Inflammatory macrophage (primary cell): Measurements from ENCODE around the gene QRICH2.
"Not testable (repeated sequence)": the region's sequence is repeated elsewhere in the genome, so short reads cannot be mapped to it uniquely, and the experiment has no call there.

Experiments
- DNase-seq, 2 donors: peaks; one replicate each; pipeline ENCODE4 v3.0.0-alpha.2; 2020 to 2022
- total RNA-seq, 18 experiments: gene quantifications; one replicate each; lab custom pipeline; 2026; ENCODE audit warnings: mixed read lengths in 6 of 18, inconsistent platforms in 2 of 18; lab: John Stamatoyannopoulos, UW

The QRICH2 gene
- 0.40 to 3.1 (median 1.5) reads per million in 18 experiments for total RNA-seq

GRCh38 chr17:76307966-76308338, at the start of gene QRICH2:
QRICH2 (minus strand) TSS chr17:76308276; CDS start chr17:76307998, 278 bp downstream.
- no peak for DNase-seq

- DNase-seq: no peak
These were observed 49.6 kb upstream of the QRICH2 start for GRCh38 chr17:76357597-76358158.

GRCh38 chr17:76356803-76357456, 48.9 kb upstream of the QRICH2 start:
- no peak for DNase-seq

GRCh38 chr17:76354747-76355310, 46.8 kb upstream of the QRICH2 start:
- no peak for DNase-seq

- DNase-seq: no peak
These were observed 46.2 kb upstream of the QRICH2 start for GRCh38 chr17:76354317-76354729.

GRCh38 chr17:76353599-76354316, 45.7 kb upstream of the QRICH2 start, which contains the start of gene PRPSAP1:
PRPSAP1 (minus strand) TSS chr17:76353916; CDS start chr17:76353703, 213 bp downstream.
- DNase-seq: peak; percentile 84 to 91

GRCh38 chr17:76353004-76353598, 45.0 kb upstream of the QRICH2 start:
- peak; percentile 20 to 42 for DNase-seq

- DNase-seq: no peak
These were observed 43.5 kb upstream of the QRICH2 start for GRCh38 chr17:76351526-76352071.

- no peak for DNase-seq
These were observed 42.4 kb upstream of the QRICH2 start for GRCh38 chr17:76350463-76350862.

- DNase-seq: not testable (repeated sequence)
These were observed 38.9 kb upstream of the QRICH2 start for GRCh38 chr17:76346936-76347335.

GRCh38 chr17:76345377-76345974, 37.4 kb upstream of the QRICH2 start:
- DNase-seq: no peak

- no peak for DNase-seq
These were observed 35.0 kb upstream of the QRICH2 start for GRCh38 chr17:76343106-76343505.

- DNase-seq: no peak
These were observed 33.2 kb upstream of the QRICH2 start for GRCh38 chr17:76341301-76341700.

- no peak for DNase-seq
These were observed 29.3 kb upstream of the QRICH2 start for GRCh38 chr17:76337413-76337777.

- no peak for DNase-seq
These were observed 28.8 kb upstream of the QRICH2 start for GRCh38 chr17:76336756-76337412.

- DNase-seq: no peak
These were observed 27.8 kb upstream of the QRICH2 start for GRCh38 chr17:76335716-76336381.

GRCh38 chr17:76333673-76334505, 25.8 kb upstream of the QRICH2 start:
- DNase-seq: no peak

- no peak for DNase-seq
These were observed 23.0 kb upstream of the QRICH2 start for GRCh38 chr17:76331083-76331482.

GRCh38 chr17:76329664-76330063, 21.6 kb upstream of the QRICH2 start:
- DNase-seq: no peak

- DNase-seq: peak; percentile 86 to 87
These were observed 19.6 kb upstream of the QRICH2 start for GRCh38 chr17:76327696-76328095.
